HG03521 (cell line): ENCODE results near the gene B4GALNT1.
"Not testable (repeated sequence)": the region's sequence is repeated elsewhere in the genome, so short reads cannot be mapped to it uniquely, and the experiment has no call there.

Experiments
- ATAC-seq: cut with Tn5 transposase; IDR thresholded peaks from one replicate; pipeline ENCODE4 v1.9.1; 2021; ENCODE audit warnings: mild to moderate bottlenecking, moderate library complexity; ENCODE audit not compliant: unreplicated experiment

The B4GALNT1 gene

DNA sequence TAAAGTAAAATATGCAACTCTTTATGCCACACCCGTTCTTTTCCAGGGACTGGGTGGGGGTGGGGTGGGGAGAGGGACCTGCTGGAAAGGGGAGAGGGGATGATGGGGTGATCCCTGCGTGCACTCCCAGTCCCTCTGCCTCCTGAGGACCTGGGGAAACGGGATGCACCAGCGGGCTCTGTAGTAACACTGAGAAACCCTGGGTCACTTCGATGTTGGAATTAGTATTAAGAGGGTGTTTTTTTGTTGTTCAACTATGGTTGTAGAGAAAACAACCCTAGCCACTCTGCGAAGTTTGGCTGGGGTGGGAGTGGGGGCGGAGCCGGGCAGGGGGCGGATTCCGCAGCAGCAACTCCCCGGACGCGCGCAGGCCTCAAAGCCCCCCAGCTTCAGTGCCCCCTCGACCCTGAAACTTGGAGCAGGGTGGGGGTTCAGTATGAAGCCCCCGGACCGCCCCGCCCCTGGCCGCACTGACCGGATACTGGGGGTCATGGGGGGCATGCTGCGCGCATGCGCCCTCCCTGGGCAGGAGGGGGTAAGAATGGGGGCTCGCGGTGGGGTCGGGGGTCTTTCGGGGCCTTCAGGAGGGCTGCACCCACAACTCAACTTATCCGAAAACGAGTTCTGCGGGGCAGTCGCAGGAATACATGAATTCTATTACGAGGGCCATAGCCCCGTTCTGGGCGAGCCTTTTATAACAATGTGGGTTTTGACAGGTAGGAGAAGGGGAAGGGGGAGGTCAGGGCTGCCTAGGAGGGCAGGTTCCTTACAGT lies 23.0 kb downstream of the B4GALNT1 start:
- ATAC-seq = no peak

DNA sequence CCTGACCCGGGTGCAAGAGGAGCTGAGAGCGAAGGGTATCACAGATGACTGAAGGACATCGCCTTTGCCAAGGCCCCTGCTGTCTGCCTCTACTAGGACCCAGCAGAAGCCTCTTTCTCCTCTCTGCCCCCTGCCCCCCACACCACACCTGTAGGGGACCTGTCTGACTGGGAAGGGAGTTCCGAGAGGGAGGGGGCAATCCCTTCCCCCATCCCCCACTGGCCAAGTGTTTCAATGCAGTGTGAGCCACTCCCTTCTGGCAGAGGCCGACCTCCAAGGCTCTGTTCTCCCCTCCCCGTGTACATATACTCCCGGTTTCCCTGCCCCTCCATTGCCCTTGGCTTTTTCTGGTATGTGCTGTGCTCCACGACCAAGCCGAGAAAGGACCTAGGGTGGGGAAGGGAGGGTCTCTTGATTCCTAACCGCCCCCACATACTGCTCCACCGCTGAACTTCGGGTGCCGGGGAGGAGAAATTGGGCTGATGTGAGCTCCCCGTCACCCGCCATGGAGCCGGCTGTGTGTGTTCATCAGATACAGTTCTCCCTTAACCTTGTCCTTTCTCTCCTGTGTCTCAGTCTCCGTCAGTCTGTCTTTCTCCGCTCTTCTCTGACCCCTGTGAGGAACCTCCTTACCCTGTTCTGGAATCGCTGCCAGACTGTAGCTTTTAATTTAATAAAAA lies 23.8 kb downstream of the B4GALNT1 start:
- ATAC-seq = no peak

DNA sequence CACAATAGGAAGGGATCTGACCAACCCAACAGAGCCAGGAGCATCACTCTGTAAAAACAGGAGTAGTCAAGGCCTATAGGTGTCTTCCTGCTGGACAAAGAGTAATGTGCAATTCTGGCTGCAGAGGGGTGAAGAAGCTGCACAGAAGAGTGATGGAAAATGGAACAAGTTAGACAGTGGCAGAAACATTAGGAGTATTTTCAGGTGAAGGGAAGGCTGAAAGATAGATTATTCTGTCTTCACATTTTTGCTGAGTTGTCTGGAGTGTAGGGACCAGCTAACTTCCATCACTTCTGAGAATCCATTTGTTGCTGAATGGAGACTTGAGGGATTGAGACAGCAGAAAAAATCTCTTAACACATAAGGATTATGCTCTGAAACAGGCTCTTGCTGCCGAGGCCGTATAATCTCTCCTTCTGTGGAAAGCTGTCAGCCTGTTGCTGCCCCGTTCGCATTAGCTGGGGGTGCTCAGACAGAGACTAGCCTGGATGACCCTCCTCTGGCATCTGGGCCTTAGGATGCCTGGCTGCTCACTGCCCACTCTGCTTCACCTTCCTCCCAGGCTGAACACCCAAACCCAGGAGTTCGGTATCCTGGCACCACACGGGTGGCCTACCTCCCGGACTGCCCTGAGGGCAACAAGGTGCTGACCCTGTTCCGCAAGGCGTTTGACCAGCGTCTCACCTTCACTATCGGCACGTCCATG lies 24.9 kb downstream of the B4GALNT1 start:
- ATAC-seq = no peak

DNA sequence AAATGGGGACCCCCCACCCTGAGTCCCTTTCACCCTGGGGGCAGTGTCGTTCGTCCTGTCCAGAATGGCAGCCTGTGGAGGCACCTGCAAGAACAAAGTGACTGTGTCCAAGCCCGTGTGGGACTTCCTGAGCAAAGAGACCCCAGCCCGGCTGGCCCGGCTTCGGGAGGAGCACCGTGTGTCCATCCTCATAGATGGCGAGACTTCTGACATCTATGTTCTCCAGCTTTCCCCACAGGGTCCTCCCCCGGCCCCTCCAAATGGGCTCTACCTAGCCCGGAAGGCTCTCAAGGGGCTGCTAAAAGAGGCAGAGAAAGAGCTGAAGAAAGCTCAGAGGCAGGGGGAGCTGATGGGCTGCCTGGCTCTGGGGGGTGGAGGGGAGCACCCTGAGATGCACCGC lies 26.2 kb downstream of the B4GALNT1 start:
- no peak for ATAC-seq

DNA sequence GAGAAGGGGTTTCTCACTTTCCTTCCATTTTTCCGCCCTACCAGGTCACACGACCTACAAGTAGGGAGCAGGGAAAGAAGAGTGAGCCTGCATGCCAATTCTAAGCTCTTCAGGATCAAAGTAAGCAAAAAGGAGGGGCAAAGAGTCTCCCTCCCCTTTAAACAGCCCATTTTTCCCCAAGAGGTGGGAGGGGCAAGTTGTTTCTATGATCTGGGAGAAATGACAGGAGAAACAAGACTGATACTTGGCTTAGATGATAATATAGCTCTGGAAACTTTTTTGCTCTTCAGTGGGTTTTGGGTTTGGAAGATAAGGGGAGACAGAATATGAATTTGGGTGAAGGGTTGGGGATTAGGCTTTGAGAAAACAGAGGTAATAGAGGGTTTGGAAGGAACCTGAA lies 26.6 kb downstream of the B4GALNT1 start:
- ATAC-seq = no peak

DNA sequence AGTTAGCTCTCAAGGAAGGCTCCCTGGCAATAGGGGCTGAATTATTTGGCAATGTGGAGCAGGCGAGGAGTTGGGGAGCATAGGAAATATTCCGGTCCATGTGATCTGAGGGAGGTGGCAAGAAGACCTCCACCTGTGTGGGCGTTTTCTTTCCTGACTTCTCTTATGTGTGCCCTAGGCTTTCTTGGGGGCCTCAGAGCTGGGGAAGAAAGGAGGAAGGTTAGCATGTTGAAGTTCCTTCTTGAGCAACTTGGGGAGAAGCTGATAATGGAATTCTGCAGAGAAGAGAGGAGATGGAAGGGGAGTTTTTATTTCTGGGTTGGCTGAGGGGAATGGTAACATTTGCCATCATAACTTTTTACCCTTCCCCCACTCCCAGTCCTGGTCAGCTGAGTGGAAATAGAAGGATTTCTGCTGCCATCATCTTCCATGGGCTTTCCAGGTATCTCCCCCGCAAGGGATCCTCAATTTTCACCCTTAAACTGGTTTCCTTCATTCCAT lies 27.1 kb downstream of the B4GALNT1 start:
- no peak for ATAC-seq

DNA sequence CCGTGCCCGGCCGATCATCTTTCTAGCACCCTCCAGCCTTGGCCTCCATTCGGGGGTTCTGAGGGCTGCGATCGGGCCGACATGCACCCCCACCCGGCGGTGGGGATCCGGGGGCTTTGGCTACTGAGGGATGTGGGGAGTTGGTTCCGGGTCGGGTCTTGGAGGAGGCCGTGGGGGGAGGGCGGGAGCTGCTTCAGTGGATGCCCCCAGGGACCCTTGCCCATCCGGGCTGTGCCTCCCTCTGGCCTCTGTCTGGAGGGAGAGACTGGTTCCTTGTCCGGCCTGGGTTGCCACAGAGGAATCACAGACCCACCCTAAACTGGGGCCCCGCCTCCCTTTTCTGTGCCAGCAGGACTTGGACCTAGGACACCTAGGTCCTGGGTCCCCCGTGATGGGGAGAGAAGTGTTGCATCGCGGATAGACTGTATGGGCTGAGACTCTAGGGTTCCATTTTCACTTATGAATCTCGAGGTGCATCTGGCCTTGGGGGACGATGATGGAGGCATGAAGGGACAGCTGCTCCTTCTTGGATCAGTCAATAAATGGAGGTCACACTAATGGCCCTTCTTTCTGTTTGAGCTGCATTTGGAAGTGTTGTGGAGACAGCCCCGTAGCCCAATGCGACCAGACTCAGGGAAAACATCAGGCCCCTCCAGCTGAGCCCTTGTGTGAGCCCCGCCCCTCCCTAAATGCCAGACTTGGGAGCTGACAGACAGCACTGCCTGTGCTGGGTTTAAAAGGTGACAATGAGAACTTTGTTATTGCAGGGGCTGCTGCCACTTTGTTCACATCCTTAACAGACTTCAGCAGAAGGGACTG lies 27.8 kb downstream of the B4GALNT1 start:
- ATAC-seq = no peak

DNA sequence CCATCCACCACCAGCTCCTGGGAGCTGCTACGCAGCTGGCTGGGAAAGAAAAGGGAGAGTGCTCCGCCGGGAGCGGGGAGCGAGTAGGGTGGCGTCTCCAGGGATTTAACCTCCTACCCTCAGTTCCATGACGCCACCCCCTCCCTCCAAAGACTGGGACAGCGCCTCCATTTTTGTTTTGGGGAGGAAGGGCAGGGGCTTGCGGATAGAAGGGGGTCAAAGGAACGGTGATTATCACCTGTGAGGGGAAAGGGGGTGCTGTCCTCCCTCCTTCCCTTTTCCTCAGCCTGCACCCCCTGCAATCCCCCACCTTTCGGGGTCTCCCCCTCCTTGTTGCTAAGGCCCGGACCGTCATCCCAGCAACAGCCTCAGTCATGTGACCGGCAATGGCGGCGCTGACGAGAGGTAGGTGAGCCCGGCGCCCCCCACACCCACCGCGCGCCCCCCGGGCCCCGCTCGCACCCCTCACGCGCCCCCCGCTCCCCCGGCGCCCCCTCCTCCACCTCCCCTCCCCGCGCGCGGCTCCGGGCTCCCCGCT lies 28.5 kb downstream of the B4GALNT1 start, which contains the start of gene DTX3:
TSS of gene DTX3 (plus strand) at position 371 of the 538 bp plus-strand sequence. CDS start 1,694 bp downstream, outside the sequence.
- ATAC-seq = no peak

DNA sequence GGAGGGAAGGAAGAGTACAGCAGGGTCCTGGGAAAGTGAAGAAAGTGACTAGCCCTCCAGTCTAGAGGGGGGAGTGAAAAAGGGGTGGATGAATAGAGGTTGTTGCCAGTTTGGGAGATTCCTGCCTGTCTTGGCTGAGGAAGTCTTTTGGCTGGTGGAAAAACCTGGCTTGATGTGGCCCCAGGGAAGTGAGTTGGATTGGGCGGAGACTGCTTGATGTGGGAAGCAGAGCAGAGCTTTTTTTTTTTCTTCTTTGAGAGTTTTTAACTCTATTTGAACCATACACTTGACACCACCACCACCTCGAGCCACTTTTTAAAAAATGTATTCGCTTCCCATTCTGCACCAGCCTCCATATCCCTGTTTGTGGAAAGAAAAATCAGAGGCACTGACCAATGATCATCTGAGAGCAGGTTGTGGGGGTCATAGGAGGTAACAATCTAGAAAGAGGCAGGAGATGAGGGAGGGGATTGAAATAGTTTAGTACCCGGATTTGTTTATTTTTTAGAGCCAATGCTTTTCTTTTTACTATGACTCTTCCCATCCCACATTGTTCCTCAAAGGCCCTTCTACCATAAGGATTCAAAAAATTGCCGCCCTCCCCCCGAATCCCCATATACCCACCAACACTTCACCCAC lies 29.1 kb downstream of the B4GALNT1 start:
- ATAC-seq = no peak

DNA sequence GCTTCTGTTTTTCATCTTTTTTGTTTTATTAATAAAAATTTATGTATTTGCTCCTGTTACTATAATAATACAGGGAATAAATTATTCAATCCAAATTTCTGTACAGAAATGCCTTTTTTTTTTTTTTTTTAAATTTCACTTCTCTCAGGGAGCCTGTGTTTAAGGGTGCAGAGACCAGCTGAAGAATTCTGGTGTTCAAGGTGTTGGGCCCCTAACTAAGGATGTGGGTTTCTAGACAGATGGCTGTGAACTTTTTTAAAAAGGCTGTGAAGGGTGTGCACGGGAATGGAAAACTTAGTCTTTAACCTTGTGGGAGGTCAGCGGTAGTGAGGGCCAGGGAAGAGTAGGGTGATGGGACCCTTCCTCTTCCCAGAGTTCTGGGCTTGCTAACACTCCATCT lies 29.7 kb downstream of the B4GALNT1 start:
- ATAC-seq = no peak

DNA sequence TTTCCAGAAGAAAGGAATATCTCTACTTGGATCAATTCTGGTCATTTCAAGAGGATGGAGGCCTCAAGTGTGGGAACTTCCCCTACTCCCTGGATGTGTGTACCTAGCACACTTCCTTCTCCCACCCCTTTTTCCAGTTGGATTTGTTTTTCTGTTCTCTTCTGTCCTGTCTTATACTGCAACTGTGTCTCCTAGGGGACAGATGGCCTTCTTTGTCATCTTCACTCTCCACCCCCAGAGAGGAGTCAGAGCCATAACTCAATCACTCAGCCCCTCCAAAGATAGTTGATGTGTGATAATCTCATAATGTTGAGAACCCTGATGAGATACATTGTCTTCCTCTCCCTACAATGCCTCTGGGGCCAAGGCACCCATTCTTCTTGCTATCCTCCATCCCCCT lies 30.5 kb downstream of the B4GALNT1 start:
- ATAC-seq = no peak

DNA sequence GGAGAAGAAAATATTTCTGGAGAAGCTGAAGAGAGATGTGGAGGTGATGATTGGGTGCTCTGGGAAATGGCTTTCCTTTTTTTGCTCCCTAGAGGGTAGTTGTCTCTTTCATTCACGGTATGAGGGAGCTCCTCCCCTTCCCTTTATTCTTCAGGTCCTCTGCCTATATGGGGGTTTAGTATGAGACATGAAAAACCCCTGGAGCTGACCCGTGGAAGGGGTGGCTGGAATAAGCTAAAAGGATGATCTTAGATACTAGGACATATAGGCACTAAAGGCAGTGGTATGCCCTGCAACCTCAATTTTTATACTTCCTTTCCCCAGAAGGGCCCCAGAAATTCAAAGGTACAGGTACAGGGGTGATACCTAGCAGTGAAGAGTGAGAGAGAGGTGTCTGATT lies 32.6 kb downstream of the B4GALNT1 start:
- ATAC-seq = no peak

DNA sequence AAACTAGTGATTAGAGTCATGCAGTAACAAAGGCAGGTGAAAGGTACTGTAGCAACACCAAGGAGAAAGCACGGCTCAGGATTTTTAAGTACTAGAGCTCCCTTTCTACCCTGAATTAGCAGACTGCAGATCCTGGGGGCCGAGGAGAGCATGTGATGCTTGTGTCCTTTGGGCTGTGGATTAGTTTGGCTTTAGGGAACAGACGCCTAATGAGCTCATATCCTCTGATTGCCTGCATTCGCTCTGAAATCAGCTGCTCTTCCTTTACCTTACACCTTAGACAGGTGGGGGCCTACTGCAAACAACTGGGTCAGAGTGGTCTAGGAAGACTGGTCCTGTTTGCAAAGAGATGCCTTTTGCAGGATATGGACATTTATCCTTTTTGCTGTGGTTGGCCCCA lies 39.8 kb downstream of the B4GALNT1 start:
- no peak for ATAC-seq

DNA sequence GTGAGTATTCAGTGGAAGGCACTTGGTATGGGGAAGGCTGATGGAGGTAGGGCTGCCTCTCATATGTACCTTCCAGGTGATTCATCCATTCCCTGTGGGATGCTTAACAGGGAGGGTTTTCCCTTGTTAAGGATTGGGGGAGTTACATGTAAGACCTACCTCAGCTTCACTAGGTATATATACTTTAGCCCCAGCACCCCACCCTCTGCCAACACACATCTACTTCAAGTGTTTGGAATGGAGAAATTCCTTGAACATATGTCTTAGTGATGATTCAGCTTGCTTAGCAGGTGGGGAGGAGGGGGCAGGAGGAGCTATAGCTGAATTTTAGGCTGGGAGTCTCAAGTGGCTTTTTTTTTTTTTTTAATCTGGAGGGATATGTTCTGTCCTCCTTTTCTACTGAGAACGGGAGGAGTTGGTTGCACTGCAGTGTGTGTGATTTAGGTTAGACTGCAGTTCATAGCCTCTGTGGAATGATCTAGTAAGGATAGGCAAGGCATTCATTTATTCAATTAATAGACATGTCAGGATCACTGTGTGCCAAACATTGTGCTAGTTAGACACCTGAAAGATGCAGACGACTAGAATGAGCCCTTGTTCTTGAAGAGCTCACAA lies 40.3 kb downstream of the B4GALNT1 start:
- ATAC-seq = no peak

DNA sequence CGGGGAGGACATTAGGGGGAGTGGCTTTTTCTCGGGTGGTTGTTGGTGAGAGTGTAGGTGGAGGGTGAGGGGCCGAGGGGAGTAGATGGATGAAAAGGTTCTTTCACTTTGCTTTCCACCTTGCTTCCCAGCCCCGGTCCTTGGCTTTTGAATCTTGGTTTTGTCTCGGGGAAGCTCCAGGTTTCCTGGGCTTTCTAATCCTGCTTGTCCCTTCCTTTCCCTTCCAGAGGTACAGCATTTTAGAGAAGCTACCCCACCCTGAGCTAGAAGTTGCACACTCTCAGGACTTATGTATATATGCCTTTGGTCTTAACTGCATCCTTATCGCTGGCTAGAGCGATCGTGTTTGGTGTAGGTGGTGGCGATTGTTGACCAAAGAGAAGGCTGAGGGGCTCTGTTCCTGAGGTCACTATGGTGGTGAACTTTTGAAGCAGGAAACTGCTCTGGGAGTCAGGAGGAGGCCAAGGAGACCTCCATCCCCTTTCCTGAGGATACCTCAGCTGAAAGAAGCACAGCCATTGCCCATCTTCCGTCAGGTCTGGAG lies 41.1 kb downstream of the B4GALNT1 start:
- ATAC-seq = no peak

DNA sequence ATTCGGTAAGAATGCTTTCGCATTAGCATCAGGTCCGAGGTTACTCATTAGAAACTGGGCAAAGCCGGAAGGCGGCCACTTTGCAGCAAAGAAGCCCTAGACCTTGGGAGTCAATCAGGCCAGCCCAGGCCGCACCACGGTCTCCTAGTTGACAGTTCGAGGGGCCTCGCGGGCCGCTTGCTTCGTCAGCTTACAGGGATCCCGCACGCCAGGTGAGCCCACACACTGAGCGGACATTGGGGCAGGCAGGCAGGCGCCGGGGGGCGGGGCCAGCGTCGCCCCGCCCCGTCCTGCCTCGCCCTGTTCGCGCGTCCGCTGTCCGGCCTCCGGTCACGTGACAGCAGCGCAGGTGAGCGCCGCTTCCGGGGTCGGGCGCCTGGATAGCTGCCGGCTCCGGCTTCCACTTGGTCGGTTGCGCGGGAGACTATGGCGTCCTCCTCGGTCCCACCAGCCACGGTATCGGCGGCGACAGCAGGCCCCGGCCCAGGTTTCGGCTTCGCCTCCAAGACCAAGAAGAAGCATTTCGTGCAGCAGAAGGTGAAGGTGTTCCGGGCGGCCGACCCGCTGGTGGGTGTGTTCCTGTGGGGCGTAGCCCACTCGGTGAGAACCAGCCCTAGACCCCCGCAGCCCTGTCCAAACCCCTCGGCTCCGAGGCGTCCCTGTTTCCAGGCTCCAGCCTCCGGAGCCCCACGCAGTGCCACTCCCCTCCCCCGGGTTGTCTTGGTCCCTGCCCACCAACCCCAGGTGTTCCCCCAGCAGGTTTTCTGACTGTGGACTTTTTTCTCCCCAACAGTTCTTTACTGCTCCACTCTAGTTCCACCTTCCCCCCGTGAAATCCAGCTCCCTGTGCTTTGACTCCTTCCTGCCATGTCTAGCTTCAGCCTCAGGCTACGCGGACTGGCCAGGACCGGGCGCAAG lies 41.9 kb downstream of the B4GALNT1 start, which contains the start of gene PIP4K2C:
TSS of gene PIP4K2C (plus strand) at position 329 of the 918 bp plus-strand sequence. CDS start at position 427, 98 bp downstream.
- ATAC-seq = peak; percentile 95

DNA sequence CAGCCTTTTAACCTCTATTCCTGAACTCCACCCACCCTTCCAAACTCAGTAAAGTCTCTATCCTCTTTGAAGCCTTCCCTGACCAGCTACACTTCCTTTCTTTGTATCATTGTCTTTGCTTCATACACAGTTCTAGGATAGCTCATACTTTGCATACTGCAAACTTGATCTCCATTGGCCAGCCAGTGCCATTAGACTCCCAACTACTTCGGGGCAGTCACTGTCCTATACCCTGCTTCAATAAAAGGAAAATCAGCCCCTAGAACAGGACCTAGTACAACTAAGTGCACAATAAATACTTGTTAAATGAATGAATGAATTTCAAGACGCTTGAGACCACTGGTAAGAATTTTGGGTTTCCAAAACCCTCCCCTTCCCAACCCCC lies 42.5 kb downstream of the B4GALNT1 start:
- ATAC-seq = no peak

DNA sequence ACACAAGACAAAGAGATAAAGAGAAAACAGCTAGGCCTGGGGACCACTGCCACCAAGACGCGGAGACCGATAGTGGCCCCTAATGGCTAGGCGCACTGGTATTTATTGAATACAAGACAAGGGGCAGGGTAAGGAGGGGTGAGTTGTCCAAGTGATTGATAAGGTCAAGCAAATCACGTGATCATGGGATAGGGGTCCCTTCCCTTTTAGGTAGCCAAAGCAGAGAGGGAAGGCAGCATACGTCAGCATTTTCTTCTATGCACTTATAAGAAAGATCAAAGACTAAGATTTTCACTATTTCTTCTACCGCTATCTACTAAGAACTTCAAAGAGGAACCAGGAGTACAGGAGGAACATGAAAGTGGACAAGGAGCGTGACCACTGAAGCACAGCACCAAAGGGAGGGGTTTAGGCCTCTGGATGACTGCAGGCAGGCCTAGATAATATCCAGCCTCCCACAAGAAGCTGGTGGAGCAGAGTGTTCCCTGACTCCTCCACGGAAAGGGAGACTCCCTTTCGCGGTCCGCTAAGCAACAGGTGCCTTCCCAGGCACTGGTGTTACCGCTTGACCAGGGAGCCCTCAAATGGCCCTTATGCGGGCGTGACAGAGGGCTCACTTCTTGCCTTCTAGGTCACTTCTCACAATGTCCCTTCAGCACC lies 43.9 kb downstream of the B4GALNT1 start:
- not testable (repeated sequence) for ATAC-seq
